ENCODE measurements around the gene MIER3.

DNA sequence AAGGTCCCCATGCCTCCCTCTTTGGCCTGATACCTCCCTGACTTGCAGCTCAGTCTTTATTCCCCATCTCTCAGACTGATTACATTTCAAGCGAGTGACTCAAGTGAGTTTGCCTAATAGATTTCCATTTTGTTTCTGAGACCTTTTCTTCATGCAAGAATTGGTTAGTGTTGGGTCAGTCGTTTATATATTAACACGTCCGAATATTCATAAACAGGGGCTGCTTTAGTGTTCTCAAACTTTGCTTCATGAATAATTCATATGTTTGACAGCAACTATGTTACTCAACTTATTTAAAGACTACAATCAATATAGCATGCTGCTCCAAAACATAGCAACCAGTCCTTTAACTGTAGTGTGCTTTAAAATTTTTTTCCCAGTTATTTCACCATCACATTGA is 36.6 kb upstream of the MIER3 start:
- TF ChIP-seq CTCF (IDR thresholded peaks at IDR 0.05) (no peak), POLR2A (IDR thresholded peaks at IDR 0.05) (no peak)

Data from Peyer's patch (tissue), 4 donors.